Ecto neural progenitor cell (in vitro differentiated cells): ENCODE results near the gene ATG7.
"Not testable (repeated sequence)": the region's sequence is repeated elsewhere in the genome, so short reads cannot be mapped to it uniquely, and the experiment has no call there.

Source experiments
- DNase-seq: peaks from one replicate; pipeline ENCODE4 v3.0.0-alpha.2; 2018; ENCODE audit warnings: low spot score

Gene ATG7

DNA sequence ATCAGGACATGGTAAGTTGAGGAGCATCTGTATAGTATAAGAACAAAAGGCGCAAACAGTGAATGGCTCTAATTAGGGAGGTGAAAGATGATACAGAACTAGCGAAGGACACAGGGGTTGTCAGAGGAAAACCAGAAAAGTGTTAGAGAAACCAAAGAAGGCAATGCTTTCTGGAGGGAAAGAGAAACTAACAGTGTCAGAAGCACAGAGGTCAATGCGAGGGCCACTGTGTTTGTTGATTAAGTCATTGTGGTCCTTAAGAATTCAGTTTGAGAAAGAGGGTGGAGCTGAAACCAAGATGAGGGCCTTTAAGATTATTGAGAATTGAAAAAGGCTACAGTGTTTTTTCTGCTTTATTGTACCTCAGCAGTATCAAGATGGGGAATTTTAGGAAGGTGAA is 28.8 kb downstream of the ATG7 start:
- DNase-seq: no peak

DNA sequence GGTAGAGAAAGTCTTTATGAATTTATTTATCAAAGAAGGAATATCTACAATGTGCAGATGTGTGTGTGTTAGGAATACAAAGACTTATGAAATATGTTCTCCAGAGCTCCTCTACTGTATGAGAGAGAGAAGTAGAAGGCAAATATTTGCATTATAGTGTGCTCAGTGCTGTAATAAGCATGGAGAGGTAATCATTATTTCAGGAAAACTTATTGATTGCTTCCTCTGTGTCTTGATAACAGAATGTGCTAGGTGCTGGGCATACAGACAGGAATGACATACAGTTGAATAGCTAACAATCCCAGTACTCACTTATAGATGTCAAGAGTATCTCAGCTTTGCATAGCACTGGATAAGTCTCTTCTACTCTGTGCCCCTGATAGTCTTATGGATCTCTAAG is 30.2 kb downstream of the ATG7 start:
- no peak for DNase-seq

DNA sequence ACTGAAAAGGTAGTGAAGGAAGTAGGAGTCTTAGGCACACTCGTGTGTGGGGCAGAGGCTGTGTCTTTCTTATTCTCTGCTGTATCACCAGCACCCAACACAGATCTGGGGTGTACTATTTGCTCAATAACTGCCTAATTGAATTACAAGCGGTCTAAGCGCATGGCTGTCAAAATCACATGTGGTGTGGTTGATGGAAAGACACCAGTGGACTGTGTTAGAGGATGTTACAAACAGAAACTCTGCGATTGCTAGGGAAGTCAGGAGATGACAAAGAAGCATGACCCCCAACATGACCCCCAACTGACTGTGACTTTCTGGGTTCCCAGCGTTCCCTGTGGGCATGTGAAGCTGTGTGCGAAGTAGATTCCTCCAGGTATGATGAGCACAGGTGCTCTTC is 32.0 kb downstream of the ATG7 start:
- DNase-seq: no peak

- DNase-seq: no peak
Measured at GRCh38 chr3:11305509-11305908, 33.3 kb downstream of the ATG7 start.

DNA sequence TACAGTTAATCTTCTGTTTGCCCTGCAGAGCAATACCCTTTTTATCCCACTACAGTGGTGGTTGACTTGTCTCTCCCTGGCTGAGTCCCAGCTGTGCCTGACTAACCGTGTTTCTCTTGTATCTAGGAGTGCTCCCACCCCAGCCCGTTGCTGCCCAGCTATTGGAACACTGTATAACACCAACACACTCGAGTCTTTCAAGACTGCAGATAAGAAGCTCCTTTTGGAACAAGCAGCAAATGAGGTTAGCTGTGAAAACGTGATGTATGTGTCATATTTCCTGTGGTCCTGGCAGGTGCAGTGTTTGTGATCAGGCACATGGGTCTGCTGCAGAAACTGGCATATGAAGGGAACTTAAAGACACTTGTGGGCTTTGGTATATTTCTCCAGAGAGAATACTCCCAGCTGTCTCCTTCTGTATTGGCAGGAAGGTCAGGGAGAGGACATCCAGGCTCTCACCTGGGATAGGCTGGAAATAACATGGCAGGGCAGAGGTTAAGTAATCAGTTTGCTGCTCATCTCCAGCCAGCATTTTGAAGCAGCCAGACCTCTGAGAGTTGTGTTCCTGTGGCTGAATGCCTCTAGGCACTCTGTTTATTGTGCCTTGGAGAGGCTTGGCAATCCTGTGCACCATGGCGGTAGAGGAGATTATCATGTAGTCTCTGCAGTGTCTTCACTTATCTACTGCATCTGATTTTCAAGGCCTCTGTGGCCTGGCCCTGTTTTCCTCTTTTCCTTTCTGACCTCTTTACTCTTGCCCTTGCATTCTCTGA is 34.8 kb downstream of the ATG7 start:
- DNase-seq: no peak

DNA sequence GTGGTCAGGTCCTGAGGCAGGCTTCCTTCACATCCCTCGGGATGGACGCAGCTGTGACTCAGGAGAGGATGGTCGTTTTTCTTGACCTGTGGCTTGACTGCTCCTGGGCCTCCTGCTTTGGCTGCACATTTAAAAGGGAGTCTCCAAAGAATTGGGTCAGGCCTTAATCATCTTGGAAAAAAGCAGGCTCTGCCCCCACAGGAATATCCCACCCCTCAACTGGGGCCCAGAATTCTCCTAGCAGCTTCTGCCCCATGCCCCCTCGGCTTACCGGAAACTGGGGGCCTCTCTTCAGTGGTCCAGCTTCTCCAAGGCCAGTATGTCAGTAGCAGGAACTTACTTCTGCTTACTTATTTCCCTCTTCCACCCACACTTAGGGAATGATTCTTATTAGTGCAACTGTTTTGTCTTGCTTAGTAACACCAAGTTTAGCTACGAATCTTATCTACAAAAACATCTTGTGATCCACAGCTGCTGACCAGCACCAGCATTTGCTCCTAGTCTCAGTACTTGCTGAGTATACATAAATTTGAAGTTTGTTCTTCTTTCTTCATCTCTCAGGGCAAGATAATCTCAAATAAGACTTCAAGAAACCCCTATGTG is 35.7 kb downstream of the ATG7 start:
- no peak for DNase-seq

GRCh38 chr3:11310258-11310657 is 38.1 kb downstream of the ATG7 start:
- DNase-seq: no peak

- DNase-seq: no peak
Measured at GRCh38 chr3:11312166-11312565, 40.0 kb downstream of the ATG7 start.

- no peak for DNase-seq
Measured at GRCh38 chr3:11317300-11317699, 45.1 kb downstream of the ATG7 start.

DNA sequence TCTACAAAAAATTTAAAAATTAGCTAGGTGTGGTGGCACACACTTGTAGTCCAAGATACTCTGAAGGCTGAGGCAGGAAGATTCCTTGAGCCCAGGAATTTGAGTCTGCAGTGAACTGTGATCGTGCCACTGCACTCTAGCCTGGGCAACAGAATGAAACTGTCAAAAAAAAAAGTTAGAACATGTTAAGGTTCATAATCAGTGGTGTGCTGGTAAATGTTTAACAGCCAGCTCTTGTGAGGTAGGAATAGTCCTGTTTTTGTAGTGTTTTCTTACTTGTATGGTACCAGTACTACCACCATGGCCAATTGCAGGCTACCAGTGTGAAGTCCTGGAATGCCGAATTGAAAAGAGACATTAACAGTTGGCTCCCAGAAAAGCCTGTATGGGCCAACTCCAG is 50.7 kb downstream of the ATG7 start:
- no peak for DNase-seq

DNA sequence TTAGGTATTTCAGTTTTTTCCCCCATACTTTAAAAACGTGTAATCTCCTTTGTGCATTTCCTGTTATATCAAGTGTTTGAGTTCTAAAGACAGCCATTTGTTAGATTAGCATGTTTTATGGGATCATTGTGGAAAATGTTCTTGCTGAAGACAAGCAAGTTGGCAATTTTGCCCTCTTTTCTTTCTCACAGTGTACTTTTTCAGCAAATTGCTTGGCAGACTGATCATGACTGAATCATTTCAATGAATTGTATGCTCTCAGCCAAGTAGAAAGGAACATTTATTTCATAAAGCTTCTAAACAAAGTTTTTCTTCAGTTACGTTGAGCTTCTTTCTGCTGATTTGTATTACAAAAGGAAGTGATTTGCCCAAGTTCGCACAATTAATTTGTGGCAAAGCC is 51.6 kb downstream of the ATG7 start:
- no peak for DNase-seq

DNA sequence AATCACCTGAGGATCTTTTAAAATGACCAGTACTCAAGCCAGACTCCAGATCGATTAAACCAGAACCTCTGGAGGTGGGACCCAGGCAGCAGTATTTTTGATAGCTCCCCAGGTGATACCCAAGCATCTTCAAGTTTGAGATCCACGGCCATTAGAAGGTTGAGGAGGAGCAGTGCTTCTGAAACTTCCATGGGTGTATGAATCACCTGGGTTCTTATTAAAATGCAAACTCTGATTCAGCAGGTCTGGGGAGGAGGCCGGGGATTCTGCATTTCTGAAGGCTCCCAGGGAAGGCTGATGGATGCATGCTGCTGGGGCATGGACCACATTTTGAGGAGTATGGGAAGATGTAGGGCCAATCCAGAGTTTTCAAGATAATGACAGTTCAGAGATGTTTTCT is 55.4 kb downstream of the ATG7 start:
- no peak for DNase-seq

GRCh38 chr3:11328196-11328945 is 56.2 kb downstream of the ATG7 start:
- DNase-seq: no peak

- no peak for DNase-seq
Measured at GRCh38 chr3:11329777-11330176, 57.6 kb downstream of the ATG7 start.

GRCh38 chr3:11331101-11331500 is 58.9 kb downstream of the ATG7 start:
- no peak for DNase-seq

DNA sequence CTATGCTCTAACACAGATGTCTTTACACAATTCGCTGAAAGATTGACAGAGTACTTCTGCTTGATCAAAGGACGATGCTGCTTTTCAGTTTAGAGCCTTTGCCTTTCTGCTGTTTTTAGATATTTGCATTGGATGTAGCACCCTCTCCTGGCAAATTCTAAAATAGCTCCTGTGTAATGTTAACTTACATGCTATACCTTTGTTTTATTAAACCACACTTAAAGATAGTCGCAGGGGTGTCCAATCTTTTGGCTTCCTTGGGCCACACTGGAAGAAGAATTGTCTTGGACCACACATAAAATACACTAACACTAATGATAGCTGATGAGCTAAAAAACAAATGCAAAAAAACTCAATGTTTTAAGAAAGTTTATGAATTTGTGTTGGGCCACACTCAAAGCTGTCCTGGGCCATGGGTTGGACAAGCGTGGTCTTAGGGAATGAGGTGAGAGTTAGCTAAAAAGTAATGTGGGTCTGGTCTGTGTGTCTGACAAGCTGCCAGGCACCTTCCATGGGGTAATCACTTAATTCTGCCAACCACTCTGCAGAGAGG is 62.9 kb downstream of the ATG7 start:
- DNase-seq: no peak

GRCh38 chr3:11339541-11339940 is 67.3 kb downstream of the ATG7 start:
- no peak for DNase-seq

DNA sequence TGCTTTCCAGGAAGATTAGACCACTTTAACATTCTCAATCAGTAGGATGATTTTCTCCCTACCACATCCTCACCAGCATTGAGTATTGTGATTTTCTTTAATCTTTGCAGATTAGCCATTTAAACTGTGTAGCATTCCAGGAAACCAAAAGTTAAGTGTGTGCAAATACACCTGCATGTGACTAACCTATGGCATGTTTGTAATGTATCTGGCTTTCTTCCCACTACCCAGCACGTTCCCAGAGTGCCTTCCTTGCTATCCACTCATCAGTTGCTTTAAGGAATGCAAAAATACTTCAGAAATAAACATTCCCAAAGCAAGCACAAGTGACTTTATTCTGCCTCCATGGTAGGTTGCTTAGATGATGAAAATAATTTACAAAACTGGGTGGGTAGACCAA is 74.2 kb downstream of the ATG7 start:
- DNase-seq: no peak

GRCh38 chr3:11348877-11349276 is 76.7 kb downstream of the ATG7 start:
- not testable (repeated sequence) for DNase-seq

GRCh38 chr3:11349446-11349845 is 77.2 kb downstream of the ATG7 start:
- DNase-seq: no peak

DNA sequence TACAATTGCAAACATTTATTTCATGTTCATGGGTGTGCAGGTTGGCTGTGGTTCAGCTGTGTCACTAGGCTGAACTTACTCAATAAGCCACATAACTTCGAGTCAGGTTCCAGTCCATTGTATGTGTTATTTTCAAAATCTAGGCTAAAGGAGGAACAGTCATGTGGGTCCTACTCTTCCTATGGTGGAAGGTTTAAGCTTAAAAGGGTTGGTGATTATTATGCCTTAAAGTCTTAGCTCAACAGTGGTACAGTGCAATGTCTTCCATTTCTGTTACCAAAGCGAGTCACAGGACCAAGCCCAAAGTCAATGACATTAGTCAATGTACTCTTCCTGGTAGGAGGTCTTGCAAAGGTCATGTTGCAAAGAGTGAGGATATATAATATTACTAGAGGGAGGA is 78.2 kb downstream of the ATG7 start:
- DNase-seq: no peak

- no peak for DNase-seq
Measured at GRCh38 chr3:11351451-11351850, 79.3 kb downstream of the ATG7 start.

DNA sequence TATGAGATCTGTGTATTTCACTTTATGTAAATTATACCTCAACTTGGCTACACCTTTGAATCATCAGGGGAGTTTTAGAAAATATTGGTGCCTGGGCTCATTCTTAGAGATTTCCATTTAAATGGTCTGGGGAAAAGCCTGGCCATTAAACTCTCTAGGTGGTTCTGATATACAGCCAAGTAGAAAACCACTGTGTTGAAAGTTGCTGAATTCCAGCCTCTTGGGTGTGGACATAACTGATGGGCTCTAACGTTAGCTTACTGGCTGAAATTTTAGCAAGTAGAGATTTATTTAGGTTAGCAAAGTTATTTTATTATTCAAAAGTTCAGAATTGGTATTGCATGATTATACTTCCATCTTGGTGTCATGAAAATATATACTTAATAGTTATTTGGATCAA is 84.1 kb downstream of the ATG7 start:
- DNase-seq: no peak
